Prostate gland (tissue), 2 donors: Measurements from ENCODE around the gene JMJD4.

Experiments used
- CTCF ChIP-seq, 4 experiments: fragments of 200-600 bp in 2 of 4; fragments of 450-650 bp in 2 of 4; sonication (generic) in 2 of 4; IDR thresholded peaks; 1 replicate in 3 of 4; 2 replicates in 1 of 4; pipeline ENCODE4 v1.5.1; 2016 to 2019; ENCODE audit warnings: antibody characterized with exemption in 4 of 4, mild to moderate bottlenecking in 2 of 4, moderate library complexity in 2 of 4
- POLR2A ChIP-seq: fragments of 450-650 bp; IDR thresholded peaks from one replicate; pipeline ENCODE4 v1.6.1; 2016; ENCODE audit warnings: antibody characterized with exemption, mild to moderate bottlenecking
- POLR2AphosphoS5 ChIP-seq: sonication (generic); formaldehyde crosslinking; IDR thresholded peaks from one replicate; pipeline ENCODE4 v1.6.1; 2017; ENCODE audit warnings: antibody characterized with exemption

- TF ChIP-seq CTCF (IDR thresholded peaks at IDR 0.05): no peak
- TF ChIP-seq POLR2A: no peak
- no peak for TF ChIP-seq POLR2AphosphoS5
Observed at GRCh38 chr1:227771326-227771725, 36.2 kb upstream of the JMJD4 start.
